ENCODE measurements around the gene COX20. TPM values are rescaled to one million over a fixed set of nuclear protein-coding genes. Genes with fewer than 3 reads are reported as not detected.

Gene COX20
- total and polyA plus RNA-seq, 3 experiments from 2014 or later: 35.7 to 47.0 (median 36.2) TPM

GRCh38 chr1:244854865-244855578 lies 19.6 kb downstream of the COX20 start:
- no peaks in the 10 kb centered on the region for H3K27me3 ChIP-seq (ENCODE audit: insufficient read depth, low read length, poor library complexity, severe bottlenecking)
- H3K4me1 Mint-ChIP-seq: peaks cover 80 to 99% (median 95%) of the 10 kb centered on the region in 3 donors
- ChIA-PET CTCF (interaction anchor here (1.2 to 3.0 kb wide), 3 partner anchors 8 to 20 kb away, joined by 4 to 9 read pairs (median 5); partner anchors contain the start of gene COX20), POLR2A (interaction anchor here (1.3 to 5.3 kb wide), 3 partner anchors 7 to 19 kb away, joined by 5 to 66 read pairs (median 35); partner anchors contain the start of gene COX20)
- H3K4me1 ChIP-seq (ENCODE audit: insufficient read depth, low read length): peaks cover 67% of the 10 kb centered on the region
- H3K9me3 ChIP-seq (ENCODE audit: low read length): no peaks in the 10 kb centered on the region
- H3K9me3 Mint-ChIP-seq: no peaks in the 10 kb centered on the region
- H3K36me3 ChIP-seq (ENCODE audit: insufficient read depth, low read length): peaks cover 72% of the 10 kb centered on the region
- H3K27me3 Mint-ChIP-seq: no peaks in the 10 kb centered on the region
- no peak overlapping the region for H3K4me3 ChIP-seq (ENCODE audit: low read length)
- peak overlapping the region; percentile 19 to 71 (median 51) for H3K4me3 Mint-ChIP-seq
- H3K27ac Mint-ChIP-seq: peak overlapping the region; percentile 61 to 98 (median 84)
- DNase-seq: no peak
- H3K27ac ChIP-seq (ENCODE audit: low read depth, low read length): no peak overlapping the region
- peaks cover 9 to 98% (median 35%) of the 10 kb centered on the region in 3 donors for H3K36me3 Mint-ChIP-seq

- Mint-ChIP-seq H3K27ac (peak overlapping the region; percentile 17 to 98 (median 80)), H3K4me1 (peaks cover 85 to 97% (median 93%) of the 10 kb centered on the region in 3 donors), H3K4me3 (peak overlapping the region in 2 of 7 donors; percentile 3 to 14), H3K36me3 (peaks cover 14 to 96% (median 47%) of the 10 kb centered on the region in 3 donors), H3K9me3 (peaks cover 0 to 3% (median 0%) of the 10 kb centered on the region in 5 donors), H3K27me3 (peaks cover 0 to 4% of the 10 kb centered on the region in 2 donors)
- peaks cover 78% of the 10 kb centered on the region for H3K36me3 ChIP-seq (ENCODE audit: insufficient read depth, low read length)
- CTCF ChIA-PET: interaction anchor here (1.2 to 1.3 kb wide), 2 partner anchors 61 to 185 kb away, joined by 3 read pairs; no protein-coding TSS in a partner anchor
- no peak for DNase-seq
- H3K4me3 ChIP-seq (ENCODE audit: low read length): no peak overlapping the region
- H3K4me1 ChIP-seq (ENCODE audit: insufficient read depth, low read length): peaks cover 84% of the 10 kb centered on the region
- H3K27me3 ChIP-seq (ENCODE audit: insufficient read depth, low read length, poor library complexity, severe bottlenecking): no peaks in the 10 kb centered on the region
- H3K27ac ChIP-seq (ENCODE audit: low read depth, low read length): no peak overlapping the region
- POLR2A ChIA-PET: interaction anchor here (2.4 to 5.3 kb wide), 2 partner anchors 22 to 23 kb away, joined by 24 to 66 read pairs; partner anchors contain the start of gene COX20
- no peaks in the 10 kb centered on the region for H3K9me3 ChIP-seq (ENCODE audit: low read length)
Measured at GRCh38 chr1:244857761-244858160, 22.3 kb downstream of the COX20 start.

GRCh38 chr1:244858357-244858756 lies 22.9 kb downstream of the COX20 start:
- Histone ChIP-seq H3K4me1 (ENCODE audit: insufficient read depth, low read length) (peaks cover 78% of the 10 kb centered on the region), H3K27me3 (ENCODE audit: insufficient read depth, low read length, poor library complexity, severe bottlenecking) (no peaks in the 10 kb centered on the region), H3K9me3 (ENCODE audit: low read length) (no peaks in the 10 kb centered on the region), H3K27ac (ENCODE audit: low read depth, low read length) (no peak overlapping the region), H3K4me3 (ENCODE audit: low read length) (no peak overlapping the region), H3K36me3 (ENCODE audit: insufficient read depth, low read length) (peaks cover 72% of the 10 kb centered on the region)
- no peak for DNase-seq
- H3K27ac Mint-ChIP-seq: peak overlapping the region in 7 of 8 donors; percentile 7 to 100 (median 82)
- ChIA-PET CTCF (interaction anchor here (1.2 to 2.1 kb wide), 3 partner anchors 8 to 185 kb away, joined by 3 to 6 read pairs (median 3); no protein-coding TSS in a partner anchor), POLR2A (interaction anchor here (1.3 to 2.4 kb wide), 3 partner anchors 18 to 205 kb away, joined by 3 to 24 read pairs (median 7); partner anchors contain the start of gene COX20)
- H3K9me3 Mint-ChIP-seq: peaks cover 0 to 4% (median 0%) of the 10 kb centered on the region in 5 donors
- peak overlapping the region in 3 of 7 donors; percentile 8 to 59 (median 36) for H3K4me3 Mint-ChIP-seq
- H3K27me3 Mint-ChIP-seq: peaks cover 0 to 6% of the 10 kb centered on the region in 2 donors
- H3K36me3 Mint-ChIP-seq: peaks cover 14 to 92% (median 47%) of the 10 kb centered on the region in 3 donors
- H3K4me1 Mint-ChIP-seq: peaks cover 83 to 92% (median 91%) of the 10 kb centered on the region in 3 donors

GRCh38 chr1:244860078-244860477 lies 24.6 kb downstream of the COX20 start:
- H3K27ac Mint-ChIP-seq: peak overlapping the region; percentile 25 to 100 (median 96)
- H3K9me3 ChIP-seq (ENCODE audit: low read length): no peaks in the 10 kb centered on the region
- H3K27me3 ChIP-seq (ENCODE audit: insufficient read depth, low read length, poor library complexity, severe bottlenecking): no peaks in the 10 kb centered on the region
- no peak for DNase-seq
- no peak overlapping the region for H3K27ac ChIP-seq (ENCODE audit: low read depth, low read length)
- ChIA-PET POLR2A (interaction anchor here (0.9 to 7.0 kb wide), 6 partner anchors 8 to 110 kb away, joined by 3 to 322 read pairs (median 30); partner anchors contain the start of gene COX20), CTCF (interaction anchor here (0.7 to 6.6 kb wide), 4 partner anchors 9 to 109 kb away, joined by 3 to 95 read pairs (median 6); partner anchors contain the start of gene COX20)
- peak overlapping the region; percentile 83 to 98 (median 91) for H3K4me3 Mint-ChIP-seq
- H3K4me1 Mint-ChIP-seq: peaks cover 70 to 80% (median 79%) of the 10 kb centered on the region in 3 donors
- peaks cover 14 to 89% (median 37%) of the 10 kb centered on the region in 3 donors for H3K36me3 Mint-ChIP-seq
- peak overlapping the region; percentile 61 for H3K4me3 ChIP-seq (ENCODE audit: low read length)
- H3K9me3 Mint-ChIP-seq: peaks cover 0 to 4% (median 0%) of the 10 kb centered on the region in 5 donors
- peaks cover 67% of the 10 kb centered on the region for H3K36me3 ChIP-seq (ENCODE audit: insufficient read depth, low read length)
- H3K27me3 Mint-ChIP-seq: peaks cover 0 to 10% of the 10 kb centered on the region in 2 donors
- H3K4me1 ChIP-seq (ENCODE audit: insufficient read depth, low read length): peaks cover 69% of the 10 kb centered on the region

- Mint-ChIP-seq H3K27ac (peak overlapping the region; percentile 78 to 100 (median 96)), H3K36me3 (peaks cover 14 to 80% (median 37%) of the 10 kb centered on the region in 3 donors), H3K27me3 (peaks cover 0 to 10% of the 10 kb centered on the region in 2 donors), H3K4me3 (peak overlapping the region; percentile 83 to 98 (median 91)), H3K4me1 (peaks cover 64 to 80% (median 79%) of the 10 kb centered on the region in 3 donors), H3K9me3 (peaks cover 0 to 4% (median 0%) of the 10 kb centered on the region in 5 donors)
- Histone ChIP-seq H3K4me1 (ENCODE audit: insufficient read depth, low read length) (peaks cover 69% of the 10 kb centered on the region), H3K27me3 (ENCODE audit: insufficient read depth, low read length, poor library complexity, severe bottlenecking) (no peaks in the 10 kb centered on the region), H3K27ac (ENCODE audit: low read depth, low read length) (peak overlapping the region; percentile 94), H3K4me3 (ENCODE audit: low read length) (peak overlapping the region; percentile 61), H3K36me3 (ENCODE audit: insufficient read depth, low read length) (peaks cover 57% of the 10 kb centered on the region), H3K9me3 (ENCODE audit: low read length) (no peaks in the 10 kb centered on the region)
- ChIA-PET CTCF (interaction anchor here (1.4 to 6.6 kb wide), 7 partner anchors 13 to 181 kb away, joined by 5 to 95 read pairs (median 8); partner anchors contain the start of gene COX20), POLR2A (interaction anchor here (0.6 to 7.0 kb wide), 6 partner anchors 9 to 109 kb away, joined by 3 to 322 read pairs (median 27); partner anchors contain the start of gene COX20)
- no peak for DNase-seq
Measured at GRCh38 chr1:244860914-244861610, 25.6 kb downstream of the COX20 start.

GRCh38 chr1:244861683-244862082 lies 26.2 kb downstream of the COX20 start:
- CTCF ChIA-PET: interaction anchor here (1.1 to 6.6 kb wide), 9 partner anchors 7 to 180 kb away, joined by 3 to 95 read pairs (median 8); partner anchors contain the start of gene COX20
- H3K27ac ChIP-seq (ENCODE audit: low read depth, low read length): peak overlapping the region; percentile 94
- H3K36me3 Mint-ChIP-seq: peaks cover 14 to 73% (median 33%) of the 10 kb centered on the region in 3 donors
- H3K9me3 ChIP-seq (ENCODE audit: low read length): no peaks in the 10 kb centered on the region
- H3K36me3 ChIP-seq (ENCODE audit: insufficient read depth, low read length): peaks cover 51% of the 10 kb centered on the region
- H3K27ac Mint-ChIP-seq: peak overlapping the region; percentile 68 to 100 (median 96)
- POLR2A ChIA-PET: interaction anchor here (0.7 to 7.0 kb wide), 10 partner anchors 9 to 181 kb away, joined by 3 to 322 read pairs (median 9); partner anchors contain the start of gene COX20
- no peaks in the 10 kb centered on the region for H3K27me3 ChIP-seq (ENCODE audit: insufficient read depth, low read length, poor library complexity, severe bottlenecking)
- peaks cover 67% of the 10 kb centered on the region for H3K4me1 ChIP-seq (ENCODE audit: insufficient read depth, low read length)
- peak overlapping the region; percentile 83 to 98 (median 91) for H3K4me3 Mint-ChIP-seq
- H3K4me1 Mint-ChIP-seq: peaks cover 58 to 77% (median 76%) of the 10 kb centered on the region in 3 donors
- H3K9me3 Mint-ChIP-seq: peaks cover 0 to 4% (median 0%) of the 10 kb centered on the region in 5 donors
- peak overlapping the region; percentile 61 for H3K4me3 ChIP-seq (ENCODE audit: low read length)
- H3K27me3 Mint-ChIP-seq: peaks cover 0 to 10% of the 10 kb centered on the region in 2 donors
- no peak for DNase-seq

GRCh38 chr1:244862354-244862698 lies 26.9 kb downstream of the COX20 start:
- peaks cover 52 to 72% (median 69%) of the 10 kb centered on the region in 3 donors for H3K4me1 Mint-ChIP-seq
- H3K9me3 ChIP-seq (ENCODE audit: low read length): no peaks in the 10 kb centered on the region
- POLR2A ChIA-PET: interaction anchor here (0.5 to 7.0 kb wide), 11 partner anchors 9 to 180 kb away, joined by 3 to 322 read pairs (median 8); partner anchors contain the start of gene COX20

More at GRCh38 chr1:244862354-244862698, 26.9 kb downstream of the COX20 start:
- Mint-ChIP-seq H3K27ac (peak overlapping the region; percentile 94 to 100 (median 98)), H3K9me3 (peaks cover 0 to 4% (median 0%) of the 10 kb centered on the region in 5 donors), H3K27me3 (peaks cover 0 to 10% of the 10 kb centered on the region in 2 donors), H3K4me3 (peak overlapping the region; percentile 90 to 98 (median 91)), H3K36me3 (peaks cover 14 to 67% (median 29%) of the 10 kb centered on the region in 3 donors)
- H3K4me3 ChIP-seq (ENCODE audit: low read length): peak overlapping the region; percentile 61
- DNase-seq: no peak
- H3K27ac ChIP-seq (ENCODE audit: low read depth, low read length): peak overlapping the region; percentile 94
- CTCF ChIA-PET: interaction anchor here (1.1 to 6.6 kb wide), 9 partner anchors 8 to 180 kb away, joined by 3 to 95 read pairs (median 8); partner anchors contain the start of gene COX20
- peaks cover 45% of the 10 kb centered on the region for H3K36me3 ChIP-seq (ENCODE audit: insufficient read depth, low read length)
- H3K27me3 ChIP-seq (ENCODE audit: insufficient read depth, low read length, poor library complexity, severe bottlenecking): no peaks in the 10 kb centered on the region
- peaks cover 64% of the 10 kb centered on the region for H3K4me1 ChIP-seq (ENCODE audit: insufficient read depth, low read length)

Data from CD8-positive, alpha-beta memory T cell (primary cell).